GM21528 (cell line): ENCODE measurements around the gene PKIB.
"Not testable (repeated sequence)": the region's sequence is repeated elsewhere in the genome, so short reads cannot be mapped to it uniquely, and the experiment has no call there.

Experiments
- ATAC-seq: cut with Tn5 transposase; IDR thresholded peaks from one replicate; pipeline ENCODE4 v1.9.1; 2021; ENCODE audit warnings: mild to moderate bottlenecking, moderate library complexity; ENCODE audit not compliant: unreplicated experiment, low FRiP score

The PKIB gene

GRCh38 chr6:122620428-122620827, 10.2 kb downstream of the PKIB start:
- no peak for ATAC-seq

GRCh38 chr6:122620902-122621301, 10.7 kb downstream of the PKIB start:
- ATAC-seq: no peak

DNA sequence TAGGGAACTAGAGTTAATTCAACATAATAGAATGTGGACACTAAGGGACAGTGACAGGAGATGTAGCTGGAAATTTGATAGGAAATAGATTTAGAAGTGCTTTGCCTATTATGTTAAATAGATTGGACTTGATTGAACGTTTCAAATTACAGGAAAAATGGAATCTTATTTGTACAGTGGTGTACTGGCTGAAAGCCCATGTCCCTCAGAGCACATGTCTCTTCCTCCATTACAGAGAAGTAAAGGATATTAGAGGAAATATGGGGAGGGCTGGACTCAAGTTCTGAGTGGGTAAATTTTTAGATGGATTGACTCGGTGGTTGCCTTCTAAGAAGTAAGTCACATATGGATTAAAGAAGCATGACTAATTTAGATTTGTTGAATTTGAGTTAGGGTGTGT, 11.4 kb downstream of the PKIB start:
- no peak for ATAC-seq

GRCh38 chr6:122622479-122622878, 12.3 kb downstream of the PKIB start:
- ATAC-seq: no peak

- no peak for ATAC-seq
Observed at GRCh38 chr6:122623279-122623678, 13.1 kb downstream of the PKIB start.

DNA sequence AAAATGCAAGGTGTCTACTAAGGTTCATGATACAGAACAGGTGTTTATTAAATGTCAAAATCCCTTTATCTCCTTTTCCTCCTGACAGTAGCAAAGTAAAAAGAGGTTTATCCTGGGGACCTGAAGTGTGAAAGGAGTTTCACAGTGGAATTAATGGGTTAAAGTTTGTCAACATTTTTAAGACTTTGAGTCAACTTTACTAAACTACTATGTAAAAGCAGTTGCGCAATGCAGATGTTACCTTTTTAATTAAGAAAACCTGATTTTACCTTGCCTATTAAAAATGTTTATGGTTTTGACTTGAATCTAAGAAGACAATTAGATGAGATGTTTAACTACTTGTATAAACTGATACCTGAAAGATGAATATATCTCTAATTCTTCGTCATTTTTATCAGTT, 14.6 kb downstream of the PKIB start:
- ATAC-seq: no peak

- no peak for ATAC-seq
Observed at GRCh38 chr6:122628714-122629113, 18.5 kb downstream of the PKIB start.

GRCh38 chr6:122631571-122632249, 21.5 kb downstream of the PKIB start:
- ATAC-seq: no peak

DNA sequence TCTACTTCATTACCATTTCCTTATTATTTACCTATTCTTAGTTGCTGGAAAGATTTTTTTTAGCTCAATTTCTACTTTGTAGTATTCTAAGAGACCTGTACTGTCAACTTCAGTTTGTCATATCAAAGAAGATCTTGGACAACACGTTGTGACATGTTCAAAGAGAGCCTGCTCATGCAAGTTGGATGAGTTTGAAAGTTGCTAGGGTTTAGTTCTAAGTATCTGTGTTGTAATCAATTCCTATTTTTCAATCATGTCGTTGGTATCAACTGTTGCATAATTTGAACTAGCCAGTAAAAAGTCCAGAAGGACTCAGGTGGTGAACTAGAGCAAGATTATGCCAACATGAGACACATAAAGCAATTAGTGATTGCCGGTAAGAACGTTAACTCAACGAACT, 30.2 kb downstream of the PKIB start:
- ATAC-seq: no peak

GRCh38 chr6:122641819-122642218, 31.6 kb downstream of the PKIB start:
- ATAC-seq: no peak

DNA sequence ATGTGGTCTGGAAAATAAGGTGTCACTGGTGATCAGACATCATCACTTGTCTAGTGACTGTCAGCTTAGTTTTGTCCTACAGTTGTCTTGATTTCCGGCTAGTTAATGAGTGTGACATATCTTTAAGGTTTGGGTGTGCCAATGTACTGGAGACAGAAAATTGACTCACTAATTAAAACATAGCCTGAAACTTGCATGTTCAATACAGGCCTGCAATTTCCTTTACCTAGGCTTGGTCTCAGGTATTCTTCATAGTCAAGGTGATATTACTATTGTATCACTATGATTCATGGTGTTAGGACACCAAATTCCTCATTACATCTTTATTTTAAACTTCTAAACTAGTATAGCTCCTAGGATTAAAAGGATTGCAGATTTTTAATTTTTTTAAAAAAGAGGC, 32.4 kb downstream of the PKIB start:
- ATAC-seq: not testable (repeated sequence)

GRCh38 chr6:122645256-122645655, 35.1 kb downstream of the PKIB start:
- no peak for ATAC-seq

- ATAC-seq: no peak
Observed at GRCh38 chr6:122647765-122648164, 37.6 kb downstream of the PKIB start.

GRCh38 chr6:122648726-122649125, 38.5 kb downstream of the PKIB start:
- ATAC-seq: no peak

GRCh38 chr6:122649701-122650100, 39.5 kb downstream of the PKIB start:
- no peak for ATAC-seq

DNA sequence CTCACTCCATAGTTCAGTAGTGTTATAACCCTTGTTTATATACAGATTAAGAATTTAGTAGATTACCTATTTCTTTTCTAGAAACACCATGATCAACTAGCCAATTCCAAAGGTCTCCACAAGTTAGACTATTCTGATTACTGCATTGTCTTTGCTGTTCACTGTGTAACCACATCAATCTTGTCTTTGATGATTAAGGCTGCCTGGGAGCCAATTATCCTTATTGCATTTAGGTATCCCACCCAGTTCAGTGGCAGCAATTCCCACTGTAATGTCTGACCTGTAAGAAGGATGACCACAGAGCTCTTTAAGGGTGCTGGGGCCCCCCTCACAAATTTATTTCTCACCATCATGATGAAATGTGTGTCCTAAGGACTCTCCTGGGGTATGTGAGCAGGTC, 40.2 kb downstream of the PKIB start:
- no peak for ATAC-seq

- ATAC-seq: no peak
Observed at GRCh38 chr6:122651031-122651430, 40.8 kb downstream of the PKIB start.

GRCh38 chr6:122651604-122652003, 41.4 kb downstream of the PKIB start:
- ATAC-seq: no peak

DNA sequence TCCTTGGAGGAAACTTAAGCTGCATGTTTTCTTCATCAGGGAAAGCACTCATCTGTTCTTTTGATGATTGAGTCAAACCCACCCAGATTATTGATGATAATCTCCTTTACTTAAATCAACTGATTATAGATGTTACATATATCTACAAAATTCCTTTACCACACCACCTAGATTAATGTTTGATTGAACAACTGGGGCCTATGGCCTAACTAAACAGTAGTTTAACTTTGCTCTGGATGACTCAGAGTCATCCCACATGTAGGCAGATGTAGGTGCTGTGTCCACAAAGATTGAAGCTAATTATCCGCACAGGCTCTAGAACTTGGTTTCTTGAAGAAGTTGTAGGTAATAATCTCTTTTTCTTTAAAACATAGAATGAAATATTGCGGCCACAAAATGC, 42.2 kb downstream of the PKIB start:
- no peak for ATAC-seq

DNA sequence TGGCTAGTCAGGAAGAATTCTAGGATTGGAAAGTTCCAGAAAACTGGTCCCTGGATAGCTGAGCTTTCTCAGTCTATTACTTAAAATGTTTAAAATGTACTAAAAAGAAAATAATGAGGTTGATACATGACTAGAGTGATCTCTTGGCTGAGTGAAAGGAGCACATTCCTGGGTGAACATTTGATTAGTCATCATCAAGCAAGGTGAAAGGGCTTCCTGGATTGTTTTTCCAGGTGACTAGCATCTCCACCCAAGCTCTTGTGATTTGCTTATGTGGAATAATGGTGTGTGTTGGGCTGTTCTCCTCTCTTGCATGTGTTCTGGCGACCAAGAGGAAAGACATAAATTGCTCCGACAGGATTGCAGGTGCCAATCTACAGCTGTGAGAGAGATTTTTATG, 42.9 kb downstream of the PKIB start:
- no peak for ATAC-seq

DNA sequence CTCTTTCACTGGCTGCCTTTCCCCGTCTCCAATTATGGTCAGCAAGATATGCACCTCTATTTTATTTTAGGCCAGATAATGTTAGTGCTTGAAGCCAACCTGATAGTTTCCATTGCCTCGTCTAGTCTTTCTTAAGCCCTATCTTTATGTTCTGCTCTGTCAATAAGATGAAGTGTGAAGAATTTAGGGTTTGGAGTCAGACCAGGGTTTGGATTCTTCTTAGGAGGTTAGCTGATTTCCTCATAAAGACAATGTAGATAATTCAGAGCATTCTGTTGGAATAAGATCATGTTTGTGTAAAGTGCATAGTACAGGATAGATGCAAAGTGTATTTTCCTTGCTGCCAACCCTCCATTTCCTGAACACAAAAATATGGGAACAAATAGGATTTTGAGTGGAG, 43.8 kb downstream of the PKIB start:
- no peak for ATAC-seq

- ATAC-seq: no peak
Observed at GRCh38 chr6:122657601-122658000, 47.4 kb downstream of the PKIB start.

GRCh38 chr6:122660296-122660695, 50.1 kb downstream of the PKIB start:
- no peak for ATAC-seq
